Hepatocyte (in vitro differentiated cells): ENCODE results near the gene SLC7A9.

ENCODE experiments used
- EZH2 ChIP-seq: fragments of 200-600 bp; sonication (generic); IDR thresholded peaks from 2 replicates; pipeline ENCODE4 v1.6.1; 2016; ENCODE audit warnings: antibody characterized with exemption, mild to moderate bottlenecking, borderline replicate concordance
- EZH2phosphoT487 ChIP-seq: fragments of 200-600 bp; sonication (generic); IDR thresholded peaks from one replicate; pipeline ENCODE4 v1.6.1; 2018; ENCODE audit warnings: antibody characterized with exemption, mild to moderate bottlenecking, low read depth, moderate library complexity; ENCODE audit not compliant: unreplicated experiment, severe bottlenecking
- TF ChIP-seq, protein P1 (sequence below): fragments of 200-600 bp; sonication (generic); IDR thresholded peaks from 2 replicates; pipeline ENCODE4 v1.5.1; 2016; ENCODE audit warnings: antibody characterized with exemption, mild to moderate bottlenecking; ENCODE audit not compliant: poor library complexity

DNA sequence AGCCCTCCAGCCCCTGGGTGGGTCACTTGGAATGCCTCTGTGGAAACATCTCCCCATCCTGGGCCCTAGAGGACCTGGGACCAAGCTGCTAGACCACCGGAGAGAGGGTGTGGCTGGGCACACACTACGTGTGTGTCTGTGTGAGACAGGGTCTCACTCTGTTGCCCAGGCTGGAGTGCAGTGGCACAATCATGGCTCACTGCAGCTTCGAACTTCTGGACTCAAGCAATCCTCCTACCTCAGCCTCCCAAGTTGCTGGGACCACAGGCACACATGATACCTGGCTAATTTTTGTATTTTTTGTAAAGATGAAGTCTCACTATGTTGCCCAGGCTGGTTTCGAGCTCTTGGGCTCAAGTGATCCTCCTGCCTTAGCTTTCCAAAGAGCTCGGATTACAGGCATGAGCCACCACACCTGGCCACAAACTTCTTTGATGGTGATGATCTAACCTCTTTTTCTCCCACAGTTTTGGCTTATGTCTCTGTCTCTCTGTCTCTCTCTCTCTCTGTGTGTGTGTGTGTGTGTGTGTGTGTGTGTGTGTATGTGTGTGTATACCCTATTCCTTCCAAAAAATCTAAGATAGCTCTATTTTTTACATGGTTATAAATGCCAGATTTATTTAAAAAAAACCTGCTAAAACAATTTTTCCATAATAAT, 32.1 kb upstream of the SLC7A9 start:
- TF ChIP-seq, protein P1, sequence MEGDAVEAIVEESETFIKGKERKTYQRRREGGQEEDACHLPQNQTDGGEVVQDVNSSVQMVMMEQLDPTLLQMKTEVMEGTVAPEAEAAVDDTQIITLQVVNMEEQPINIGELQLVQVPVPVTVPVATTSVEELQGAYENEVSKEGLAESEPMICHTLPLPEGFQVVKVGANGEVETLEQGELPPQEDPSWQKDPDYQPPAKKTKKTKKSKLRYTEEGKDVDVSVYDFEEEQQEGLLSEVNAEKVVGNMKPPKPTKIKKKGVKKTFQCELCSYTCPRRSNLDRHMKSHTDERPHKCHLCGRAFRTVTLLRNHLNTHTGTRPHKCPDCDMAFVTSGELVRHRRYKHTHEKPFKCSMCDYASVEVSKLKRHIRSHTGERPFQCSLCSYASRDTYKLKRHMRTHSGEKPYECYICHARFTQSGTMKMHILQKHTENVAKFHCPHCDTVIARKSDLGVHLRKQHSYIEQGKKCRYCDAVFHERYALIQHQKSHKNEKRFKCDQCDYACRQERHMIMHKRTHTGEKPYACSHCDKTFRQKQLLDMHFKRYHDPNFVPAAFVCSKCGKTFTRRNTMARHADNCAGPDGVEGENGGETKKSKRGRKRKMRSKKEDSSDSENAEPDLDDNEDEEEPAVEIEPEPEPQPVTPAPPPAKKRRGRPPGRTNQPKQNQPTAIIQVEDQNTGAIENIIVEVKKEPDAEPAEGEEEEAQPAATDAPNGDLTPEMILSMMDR, result no peak
- TF ChIP-seq EZH2, result no peak
- TF ChIP-seq EZH2phosphoT487, result no peak
